Activated CD4-positive, CD25-positive, alpha-beta regulatory T cell (primary cell): ENCODE measurements around the gene GKN2.
"Not testable (repeated sequence)": the region's sequence is repeated elsewhere in the genome, so short reads cannot be mapped to it uniquely, and the experiment has no call there.

Source experiments
- DNase-seq, 4 experiments: peaks; one replicate each; lab custom pipeline; 2025; lab: John Stamatoyannopoulos, UW

Gene GKN2

GRCh38 chr2:68959001-68959400 is 6.3 kb upstream of the GKN2 start:
- DNase-seq = no peak

GRCh38 chr2:68955432-68955831 is 2.7 kb upstream of the GKN2 start:
- DNase-seq = not testable (repeated sequence)

GRCh38 chr2:68951899-68952298 is 794 bp downstream of the GKN2 start:
- DNase-seq = no peak

- no peak for DNase-seq
Observed at GRCh38 chr2:68948710-68949109, 4.0 kb downstream of the GKN2 start.

DNA sequence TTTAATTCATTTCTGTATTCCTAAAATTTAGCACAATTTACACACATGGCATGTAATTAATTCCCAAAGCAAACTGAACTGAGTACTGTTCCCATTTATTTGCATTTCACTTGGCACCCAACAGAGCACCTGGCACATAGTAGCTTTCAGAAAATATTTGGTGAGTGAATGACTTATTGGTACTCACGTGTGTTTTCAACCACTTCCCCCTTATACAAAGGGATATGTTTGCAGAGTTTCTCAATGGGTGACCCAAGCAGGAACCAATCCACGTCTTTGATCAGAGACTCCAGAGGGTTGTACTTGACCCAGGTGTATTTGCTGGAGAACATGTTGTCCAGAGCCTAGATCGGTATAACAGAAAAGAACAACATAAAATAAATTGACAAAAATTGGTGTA is 6.6 kb downstream of the GKN2 start:
- no peak for DNase-seq

DNA sequence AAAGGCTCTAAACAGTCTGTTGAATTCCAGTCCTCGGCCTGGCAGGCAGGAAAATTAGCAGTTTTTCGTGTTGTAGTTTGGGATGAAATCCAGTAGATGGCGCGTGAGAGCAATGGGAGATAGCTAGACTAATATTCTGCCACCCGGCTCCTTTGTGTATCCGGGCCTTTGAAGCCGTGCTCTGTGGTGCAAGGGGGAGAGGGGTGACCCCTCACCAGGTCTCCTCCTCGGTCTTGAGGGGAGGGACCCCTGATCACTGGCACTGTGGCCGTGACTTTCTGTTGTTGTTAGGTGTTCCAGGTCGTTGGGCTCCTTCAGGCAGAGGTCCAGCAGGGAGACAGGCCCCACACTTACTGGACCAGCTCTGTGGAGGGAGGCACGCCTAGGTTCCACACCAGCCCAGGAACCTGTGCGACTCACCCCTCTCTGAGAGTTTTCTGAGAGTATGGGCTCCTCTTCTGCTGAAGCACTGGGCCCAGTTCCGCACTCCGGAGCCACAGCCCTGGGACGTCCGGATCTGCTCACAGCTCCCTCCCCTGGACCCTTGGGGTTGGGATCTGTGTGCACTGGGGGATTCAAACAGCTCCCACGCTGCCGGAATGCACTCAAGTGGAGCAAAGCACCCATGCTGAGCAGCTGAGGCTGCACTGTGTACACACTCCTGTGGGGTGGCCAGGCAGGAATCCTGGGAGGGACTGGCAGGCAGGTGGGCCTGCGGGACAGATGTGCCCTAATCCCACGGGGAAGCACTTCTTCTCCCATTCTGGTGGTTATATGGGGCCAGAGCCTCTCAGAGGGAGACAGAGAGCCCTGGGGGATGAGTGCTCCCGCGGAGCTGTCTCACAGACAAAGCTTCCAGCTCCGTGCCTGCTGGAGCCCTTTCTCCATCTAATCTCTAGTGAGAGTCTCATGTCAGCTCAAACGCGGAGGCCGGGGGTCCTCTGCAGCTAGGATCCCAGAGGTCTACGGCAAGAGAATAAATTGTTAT is 8.8 kb downstream of the GKN2 start:
- peak in 1 of 4 experiments; percentile 32 for DNase-seq

- DNase-seq = no peak
Observed at GRCh38 chr2:68942827-68943226, 9.9 kb downstream of the GKN2 start.

DNA sequence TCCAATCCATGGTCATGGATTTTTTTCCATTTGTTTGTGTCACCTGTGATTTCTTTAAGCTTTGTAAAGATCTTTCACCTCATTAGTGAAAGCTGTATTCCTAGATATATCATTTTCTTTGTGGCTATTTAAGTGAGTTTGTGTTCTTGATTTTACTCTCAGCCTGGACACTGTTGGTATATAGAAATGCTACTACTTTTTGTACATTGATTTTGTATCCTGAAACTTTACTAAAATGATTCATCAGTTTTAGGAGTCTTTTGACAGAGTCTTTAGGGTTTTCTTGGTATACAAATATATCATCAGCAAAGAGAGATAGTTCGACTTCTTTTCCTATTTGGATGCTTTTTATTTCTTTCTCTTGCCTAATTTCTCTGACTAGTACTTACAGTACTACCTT is 12.3 kb downstream of the GKN2 start:
- DNase-seq = no peak

DNA sequence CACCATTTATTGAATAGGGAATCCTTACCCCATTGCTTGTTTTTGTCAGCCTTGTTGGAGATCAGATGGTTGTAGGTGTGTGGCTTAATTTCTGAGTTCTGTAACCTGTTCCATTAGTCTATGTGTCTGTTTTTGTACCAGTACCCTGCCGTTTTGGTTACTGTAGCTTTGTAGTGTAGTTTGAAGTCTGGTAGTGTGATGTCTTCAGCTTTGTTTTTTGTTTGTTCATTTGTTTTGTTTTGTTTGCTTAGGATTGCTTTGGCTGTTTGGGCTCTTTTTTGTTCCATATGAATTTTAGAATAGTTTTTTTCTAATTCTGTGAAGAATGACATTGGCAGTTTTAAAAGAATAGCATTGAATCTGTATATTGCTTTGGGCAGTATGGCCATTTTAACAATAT is 12.7 kb downstream of the GKN2 start:
- no peak for DNase-seq

GRCh38 chr2:68938938-68939337 is 13.8 kb downstream of the GKN2 start:
- DNase-seq = no peak

GRCh38 chr2:68937346-68938055 is 15.2 kb downstream of the GKN2 start:
- DNase-seq = no peak

DNA sequence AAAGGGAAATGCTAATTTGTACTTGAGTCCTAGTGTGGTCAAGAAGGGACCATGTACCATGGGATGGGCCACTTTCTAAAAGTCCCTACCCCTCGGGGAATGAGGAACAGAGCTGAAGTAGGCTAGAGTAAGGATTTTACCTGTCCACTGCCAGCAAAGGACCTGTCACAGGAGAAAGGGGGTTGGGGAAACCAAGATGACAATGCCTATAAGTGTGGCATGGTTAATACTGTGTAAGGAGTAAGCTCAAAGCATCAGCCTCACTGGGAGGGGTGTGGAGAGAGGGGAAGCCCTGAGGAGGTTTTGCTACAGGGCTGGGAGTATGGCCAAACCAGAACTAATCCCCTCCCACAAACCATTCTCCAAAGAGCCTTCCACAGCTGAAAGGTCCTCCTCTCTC is 15.8 kb downstream of the GKN2 start:
- DNase-seq = no peak

- DNase-seq = no peak
Observed at GRCh38 chr2:68936427-68936826, 16.3 kb downstream of the GKN2 start.

- no peak for DNase-seq
Observed at GRCh38 chr2:68935471-68935870, 17.2 kb downstream of the GKN2 start.

DNA sequence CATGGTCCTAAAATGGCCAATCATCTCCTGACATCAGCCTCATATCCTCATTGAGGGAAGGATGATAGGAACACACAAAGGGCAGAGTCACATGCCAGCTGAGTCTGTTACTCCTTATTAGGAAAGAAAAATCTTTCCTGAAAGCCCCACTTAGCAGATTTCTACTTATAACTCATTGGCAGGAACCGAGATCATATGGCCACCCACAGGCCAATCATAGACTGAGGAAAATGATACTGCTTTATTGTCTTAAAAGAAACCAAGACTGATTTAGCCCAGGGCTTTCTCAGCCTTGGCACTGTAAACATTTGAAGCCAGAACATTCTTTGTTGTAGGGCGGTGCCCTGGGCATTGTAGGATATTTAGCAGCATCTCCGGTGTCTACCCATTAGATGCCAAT is 18.7 kb downstream of the GKN2 start:
- no peak for DNase-seq

DNA sequence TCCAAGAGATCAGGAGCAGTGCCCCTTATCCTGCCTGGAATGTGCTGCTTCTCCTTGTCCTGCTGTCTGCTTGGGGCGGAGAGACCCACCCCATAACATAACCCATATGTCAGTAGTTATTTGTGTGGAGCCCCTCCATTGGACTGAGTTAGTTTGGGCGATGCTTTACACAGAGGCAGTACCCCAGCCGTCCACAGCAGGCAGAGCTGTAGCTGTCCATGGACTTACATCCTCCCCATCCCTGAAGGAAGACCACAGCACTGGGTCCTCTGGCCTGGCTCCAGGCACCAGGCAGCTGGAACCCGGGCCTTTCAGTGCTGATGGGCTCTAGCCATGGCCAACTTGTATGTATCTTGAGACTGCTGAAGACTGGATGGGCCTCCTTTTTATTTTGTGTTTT is 20.3 kb downstream of the GKN2 start:
- DNase-seq = no peak

DNA sequence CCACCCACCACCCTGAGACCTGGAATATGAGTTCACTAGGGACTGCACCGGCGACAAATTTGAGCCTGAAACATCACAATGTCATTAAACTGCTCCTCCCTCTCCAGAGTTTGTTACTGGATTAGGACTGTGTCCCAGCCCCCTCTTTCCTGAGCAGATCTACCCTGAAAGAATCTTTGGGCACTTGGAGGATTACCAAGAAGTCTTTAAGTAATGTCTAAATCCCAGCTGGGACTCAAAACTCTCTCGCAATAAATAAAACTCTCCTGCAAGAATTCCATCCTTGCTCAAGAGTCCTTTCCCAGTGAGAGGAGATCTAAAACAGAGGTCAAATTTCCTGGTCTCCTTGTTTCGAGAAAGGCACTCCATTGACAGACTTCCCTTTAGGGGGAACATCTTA is 20.9 kb downstream of the GKN2 start:
- no peak for DNase-seq

GRCh38 chr2:68931149-68931711 is 21.5 kb downstream of the GKN2 start:
- no peak for DNase-seq

- no peak for DNase-seq
Observed at GRCh38 chr2:68926796-68927195, 25.9 kb downstream of the GKN2 start.

- DNase-seq = peak in 2 of 4 experiments; percentile 20 to 26
Observed at GRCh38 chr2:68925295-68925896, 27.3 kb downstream of the GKN2 start.

DNA sequence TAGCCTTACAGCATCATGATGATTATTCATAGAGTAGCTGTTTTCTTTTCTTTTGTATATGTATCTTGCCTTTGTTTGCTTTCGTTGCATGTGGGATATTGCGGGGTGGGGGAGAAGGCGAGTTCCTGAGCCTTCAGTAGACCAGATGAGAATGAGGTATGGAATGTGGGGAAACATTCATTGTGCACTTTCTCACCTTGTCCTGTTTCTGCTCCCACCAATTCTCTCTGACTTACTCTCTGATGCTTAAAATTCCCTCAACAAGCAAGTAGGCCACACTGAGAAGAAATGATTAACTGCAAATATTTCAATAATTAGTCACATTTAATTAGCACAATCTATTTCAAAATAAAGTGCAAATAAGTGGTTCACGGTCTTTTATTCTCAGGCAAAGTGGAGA is 31.0 kb downstream of the GKN2 start:
- DNase-seq = no peak

GRCh38 chr2:68920481-68921170 is 32.1 kb downstream of the GKN2 start:
- no peak for DNase-seq
